Karpas-422 (cell line): ENCODE results near the gene ZSCAN25. TPM values are rescaled to one million over a fixed set of nuclear protein-coding genes. Genes with fewer than 3 reads are reported as not detected.

Source experiments
- DNase-seq: peaks from one replicate; pipeline ENCODE4 v3.0.0-alpha.2; 2015
- H2AFZ ChIP-seq: fragments of 200-600 bp; sonication (generic); 2 replicates; pipeline ENCODE4 v1.6.1; 2014; ENCODE audit warnings: antibody characterized with exemption, low read length, mixed read lengths
- H3K27ac ChIP-seq: fragments of 200-600 bp; sonication (generic); 2 replicates; pipeline ENCODE4 v1.5.1; 2014; ENCODE audit warnings: mild to moderate bottlenecking, low read length, moderate library complexity
- H3K27me3 ChIP-seq: fragments of 200-600 bp; sonication (generic); 2 replicates; pipeline ENCODE4 v1.6.1; 2014; ENCODE audit warnings: low read length, mixed read lengths
- H3K36me3 ChIP-seq: fragments of 200-600 bp; sonication (generic); 2 replicates; pipeline ENCODE4 v1.6.1; 2014; ENCODE audit warnings: low read length, mixed read lengths; ENCODE audit not compliant: insufficient read depth
- H3K4me1 ChIP-seq: fragments of 200-600 bp; sonication (generic); 2 replicates; pipeline ENCODE4 v1.6.1; 2014; ENCODE audit warnings: mild to moderate bottlenecking, low read length, mixed read lengths
- H3K4me2 ChIP-seq: fragments of 200-600 bp; sonication (generic); 2 replicates; pipeline ENCODE4 v1.6.1; 2014; ENCODE audit warnings: low read length, low read depth, mild to moderate bottlenecking; ENCODE audit not compliant: poor library complexity, severe bottlenecking
- H3K4me3 ChIP-seq: fragments of 200-600 bp; sonication (generic); 2 replicates; pipeline ENCODE4 v1.5.1; 2014; ENCODE audit warnings: mild to moderate bottlenecking, antibody characterized with exemption, low read length, mixed read lengths
- H3K79me2 ChIP-seq: fragments of 200-600 bp; sonication (generic); 2 replicates; pipeline ENCODE4 v1.6.1; 2014; ENCODE audit warnings: mild to moderate bottlenecking, low read length, mixed read lengths
- H3K9ac ChIP-seq: fragments of 200-600 bp; sonication (generic); 2 replicates; pipeline ENCODE4 v1.6.0; 2014; ENCODE audit warnings: low read length
- H3K9me2 ChIP-seq: fragments of 200-600 bp; sonication (generic), shearing (Covaris generic); replicated peaks from 2 replicates; pipeline ENCODE4 v1.6.0; 2014; ENCODE audit warnings: mild to moderate bottlenecking, low read length, moderate library complexity; ENCODE audit not compliant: insufficient read depth
- H3K9me3 ChIP-seq: fragments of 300-700, 200-600 bp; sonication (generic); 2 replicates; pipeline ENCODE4 v1.6.1; 2014; ENCODE audit warnings: low read length, mixed read lengths
- H4K20me1 ChIP-seq: fragments of 200-600 bp; sonication (generic); 2 replicates; pipeline ENCODE4 v1.6.1; 2014; ENCODE audit warnings: mild to moderate bottlenecking, antibody characterized with exemption, low read length, low read depth; ENCODE audit not compliant: insufficient read depth
- total RNA-seq: library from RNA; depleted of rRNA; stranded (reverse); fragments of >200 nt; shearing (Covaris generic); gene quantifications from 2 replicates; pipeline ENCODE4 v1.2.3, GENCODE V29; 2014; ENCODE audit warnings: low replicate concordance; rRNA removed

ZSCAN25 gene
- total RNA-seq, 1 experiment from 2014 or later = 12.3 TPM

DNA sequence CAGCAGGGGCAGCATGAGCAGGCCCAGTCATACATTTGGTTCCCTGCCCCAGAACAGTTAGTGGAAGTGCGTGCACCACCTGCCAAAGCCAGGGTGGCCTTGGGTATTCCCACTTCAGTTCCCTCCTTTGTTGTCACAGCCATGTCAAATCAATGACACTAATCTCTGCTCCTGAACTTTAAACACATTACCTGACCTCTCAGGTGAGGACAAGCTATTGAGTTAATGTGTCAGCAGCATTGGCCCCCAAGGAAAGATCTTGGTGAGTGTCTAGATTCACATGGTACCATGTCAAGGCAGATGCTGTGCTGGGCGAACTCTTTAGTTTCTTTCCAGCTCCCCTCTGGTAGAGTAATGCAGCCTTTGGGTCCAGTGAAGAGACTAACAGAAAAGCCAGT, 60.9 kb downstream of the ZSCAN25 start:
- Histone ChIP-seq H2AFZ (no peak overlapping the region), H3K9ac (no peak overlapping the region), H3K27me3 (no peaks in the 10 kb centered on the region), H3K4me3 (no peak overlapping the region), H3K9me3 (no peaks in the 10 kb centered on the region), H3K36me3 (no peaks in the 10 kb centered on the region), H4K20me1 (no peaks in the 10 kb centered on the region), H3K4me1 (no peaks in the 10 kb centered on the region), H3K79me2 (no peaks in the 10 kb centered on the region), H3K9me2 (no peaks in the 10 kb centered on the region), H3K4me2 (no peak overlapping the region), H3K27ac (no peak overlapping the region)
- no peak for DNase-seq

DNA sequence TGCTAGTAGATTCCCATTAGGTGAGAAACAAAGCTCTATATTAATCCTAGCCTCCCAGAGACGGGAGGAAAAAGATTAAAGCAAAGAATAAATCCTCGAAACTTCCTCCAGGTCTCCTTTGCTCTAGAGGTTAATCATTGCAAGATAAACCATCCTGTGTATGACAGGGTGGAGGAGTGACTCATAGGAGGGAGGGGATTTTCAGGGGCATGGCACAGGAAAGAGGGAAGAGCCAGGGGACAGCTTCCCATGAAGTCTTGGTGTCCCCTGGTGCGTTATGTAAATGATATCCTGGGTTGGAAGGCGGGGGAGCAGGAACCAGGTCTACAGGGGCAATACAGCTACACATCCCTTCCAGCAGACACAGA, 62.3 kb downstream of the ZSCAN25 start:
- H3K9me3 ChIP-seq = no peaks in the 10 kb centered on the region
- H3K79me2 ChIP-seq = no peaks in the 10 kb centered on the region
- no peak overlapping the region for H3K4me2 ChIP-seq
- DNase-seq = no peak
- H3K9ac ChIP-seq = no peak overlapping the region
- H3K27me3 ChIP-seq = no peaks in the 10 kb centered on the region
- H3K27ac ChIP-seq = no peak overlapping the region
- H4K20me1 ChIP-seq = no peaks in the 10 kb centered on the region
- no peak overlapping the region for H3K4me3 ChIP-seq
- no peaks in the 10 kb centered on the region for H3K4me1 ChIP-seq
- no peak overlapping the region for H2AFZ ChIP-seq
- H3K9me2 ChIP-seq = no peaks in the 10 kb centered on the region
- no peaks in the 10 kb centered on the region for H3K36me3 ChIP-seq

DNA sequence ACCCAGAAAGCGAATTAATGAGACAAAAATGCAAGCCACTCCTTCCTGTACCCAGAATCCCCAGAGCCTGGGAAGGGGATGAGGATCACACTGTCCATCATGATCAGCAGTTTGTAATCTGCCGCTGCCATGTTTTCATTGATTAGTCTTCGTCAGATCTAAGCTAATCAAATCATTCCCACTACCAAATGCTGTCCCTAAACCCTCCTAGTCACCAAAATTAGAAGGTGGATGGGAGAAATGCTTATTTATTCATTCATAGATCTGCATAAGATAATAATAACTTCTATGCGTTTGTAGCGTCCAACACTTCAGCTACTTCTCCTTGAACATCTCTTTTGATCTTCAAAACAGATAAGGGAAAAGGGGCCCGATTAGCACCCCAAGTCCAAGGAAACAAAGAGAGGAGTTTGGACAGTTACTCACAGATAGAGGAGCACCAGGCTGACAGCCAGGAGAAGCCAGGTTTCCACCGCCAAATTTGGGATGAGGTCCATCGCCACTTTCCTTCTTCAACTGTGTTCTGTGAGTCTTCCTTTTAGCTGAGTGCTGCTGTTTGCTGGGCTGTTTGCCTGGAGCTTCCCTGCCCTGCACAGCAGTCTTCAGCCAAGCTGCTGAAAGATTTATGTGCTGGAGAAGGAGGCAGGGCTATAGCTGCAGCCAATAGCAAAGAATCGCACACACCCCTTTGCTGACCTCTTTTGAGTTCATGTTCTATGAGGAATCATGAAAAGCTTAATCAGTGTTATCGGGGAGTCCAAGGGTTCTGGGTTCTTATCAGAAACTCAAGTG, 62.9 kb downstream of the ZSCAN25 start, which contains the start of gene CYP3A5:
Gene CYP3A5, minus strand, starts transcription at position 597 of the 792 bp plus-strand sequence. Its CDS starts 100 bp downstream, at position 497.
- no peak within 1 kb of the TSS for H2AFZ ChIP-seq
- DNase-seq = no peak
- H3K27ac ChIP-seq = no peak within 1 kb of the TSS
- H3K4me1 ChIP-seq = no peaks in the 10 kb centered on the region
- no peaks in the 10 kb centered on the region for H4K20me1 ChIP-seq
- no peak within 1 kb of the TSS for H3K4me3 ChIP-seq
- H3K9ac ChIP-seq = no peak within 1 kb of the TSS
- no peaks in the 10 kb centered on the region for H3K79me2 ChIP-seq
- H3K36me3 ChIP-seq = no peaks in the 10 kb centered on the region
- no peak within 1 kb of the TSS for H3K4me2 ChIP-seq
- H3K9me2 ChIP-seq = no peaks in the 10 kb centered on the region
- H3K27me3 ChIP-seq = no peaks in the 10 kb centered on the region
- H3K9me3 ChIP-seq = no peaks in the 10 kb centered on the region

Other genes starting within 250 kb of the ZSCAN25 start
- 146 and 305 TPM in 2 replicates for gene ARPC1B, start 242.2 kb upstream of the ZSCAN25 start, total RNA-seq
- 14.2 and 43.0 TPM in 2 replicates for gene PDAP1, start 208.3 kb upstream of the ZSCAN25 start, total RNA-seq
- gene BUD31, start 208.0 kb upstream of the ZSCAN25 start, total RNA-seq = 63.7 and 81.8 TPM in 2 replicates
- 2.5 and 7.6 TPM in 2 replicates for gene PTCD1, start 178.1 kb upstream of the ZSCAN25 start, total RNA-seq
- gene CPSF4, start 178.0 kb upstream of the ZSCAN25 start, total RNA-seq = 48.7 and 63.6 TPM in 2 replicates
- 653 and 873 TPM in 2 replicates for gene ATP5MF, start 150.8 kb upstream of the ZSCAN25 start, total RNA-seq
- gene ZNF789, start 144.1 kb upstream of the ZSCAN25 start, total RNA-seq = 29.0 and 33.0 TPM in 2 replicates
- 40.4 and 40.8 TPM in 2 replicates for gene ZNF394, start 116.7 kb upstream of the ZSCAN25 start, total RNA-seq
- 11.9 and 14.5 TPM in 2 replicates for gene ZKSCAN5, start 112.3 kb upstream of the ZSCAN25 start, total RNA-seq
- gene FAM200A, start 64.8 kb upstream of the ZSCAN25 start, total RNA-seq = 3.7 and 6.5 TPM in 2 replicates
- 169 TPM in 2 replicates for gene ZNF655, start 58.3 kb upstream of the ZSCAN25 start, total RNA-seq
- gene TMEM225B, start 18.7 kb upstream of the ZSCAN25 start, total RNA-seq = 1.6 TPM in 1 of 2 replicates, not detected in the other
- gene CYP3A5, start 63.0 kb downstream of the ZSCAN25 start, total RNA-seq = not detected in 2 replicates
- gene CYP3A7, start 118.2 kb downstream of the ZSCAN25 start, total RNA-seq = not detected in 2 replicates
- not detected in 2 replicates for gene CYP3A4, start 167.2 kb downstream of the ZSCAN25 start, total RNA-seq
- gene CYP3A43, start 211.1 kb downstream of the ZSCAN25 start, total RNA-seq = not detected in 2 replicates